CD14-positive monocyte (primary cell): ENCODE measurements around the gene AMZ1. TPM values are rescaled to one million over a fixed set of nuclear protein-coding genes. Genes with fewer than 3 reads are reported as not detected.

Experiments used
- DNase-seq, 3 donors: peaks; one replicate each; pipeline ENCODE4 v3.0.0-alpha.2; 2011 to 2022
- H2AFZ ChIP-seq: 2 replicates; pipeline ENCODE4 v1.6.0; 2012; ENCODE audit warnings: mild to moderate bottlenecking, low read depth, low read length, inconsistent platforms; ENCODE audit not compliant: insufficient read depth, poor library complexity, severe bottlenecking
- H3K27ac ChIP-seq, 2 donors: 1 replicate in 1 of 2; 2 replicates in 1 of 2; pipeline ENCODE4 v1.5.1; 2012 to 2013; ENCODE audit warnings: low read length in 2 of 2, control low read depth in 1 of 2, inconsistent platforms in 1 of 2, low read depth in 1 of 2, mild to moderate bottlenecking in 1 of 2
- H3K27me3 ChIP-seq, 2 donors: one replicate each; pipeline versions ENCODE4 v1.6.0 to v1.6.1; 2011 to 2013; ENCODE audit warnings: low read length in 2 of 2; ENCODE audit not compliant: control insufficient read depth in 2 of 2, insufficient read depth in 2 of 2
- H3K36me3 ChIP-seq, 2 donors: replicated peaks in 1 of 2; 1 replicate in 1 of 2; 2 replicates in 1 of 2; pipeline versions ENCODE4 v1.5.1 to v1.6.1; 2012 to 2013; ENCODE audit warnings: low read length in 2 of 2, control low read depth in 1 of 2, inconsistent platforms in 1 of 2, mild to moderate bottlenecking in 1 of 2; ENCODE audit not compliant: insufficient read depth in 2 of 2, control insufficient read depth in 1 of 2
- H3K4me1 ChIP-seq, 2 donors: 1 replicate in 1 of 2; 2 replicates in 1 of 2; pipeline versions ENCODE4 v1.5.1 to v1.6.1; 2012 to 2013; ENCODE audit warnings: low read length in 2 of 2, control low read depth in 1 of 2, inconsistent platforms in 1 of 2, mild to moderate bottlenecking in 1 of 2, moderate library complexity in 1 of 2; ENCODE audit not compliant: insufficient read depth in 2 of 2, control insufficient read depth in 1 of 2
- H3K4me2 ChIP-seq: replicated peaks from 2 replicates; pipeline ENCODE3; 2012; ENCODE audit warnings: low read length, moderate library complexity, mild to moderate bottlenecking; ENCODE audit not compliant: poor library complexity, severe bottlenecking; ENCODE audit errors: extremely low read depth
- H3K4me3 ChIP-seq, 3 experiments: fragments of 200-600 bp in 1 of 3; sonication (generic) in 1 of 3; replicated peaks in 1 of 3; 1 replicate in 2 of 3; 2 replicates in 1 of 3; pipeline ENCODE4 v1.5.1; 2011 to 2013; ENCODE audit warnings: low read length in 3 of 3, mild to moderate bottlenecking in 3 of 3, control low read depth in 2 of 3, low read depth in 2 of 3, inconsistent platforms in 1 of 3, moderate library complexity in 1 of 3
- H3K79me2 ChIP-seq: 2 replicates; pipeline ENCODE4 v1.6.0; 2012; ENCODE audit warnings: mild to moderate bottlenecking, control low read depth, inconsistent platforms, low read length, moderate library complexity; ENCODE audit not compliant: insufficient read depth
- H3K9ac ChIP-seq: 2 replicates; pipeline ENCODE4 v1.6.0; 2017; ENCODE audit warnings: low read length, mild to moderate bottlenecking; ENCODE audit not compliant: insufficient read depth, poor library complexity, severe bottlenecking
- H3K9me3 ChIP-seq, 2 donors: replicated peaks in 1 of 2; 1 replicate in 1 of 2; 2 replicates in 1 of 2; pipeline versions ENCODE4 v1.5.1 to v1.6.1; 2012 to 2013; ENCODE audit warnings: low read length in 2 of 2, control low read depth in 1 of 2; ENCODE audit not compliant: control insufficient read depth in 1 of 2, insufficient read depth in 1 of 2
- H4K20me1 ChIP-seq: 2 replicates; pipeline ENCODE4 v1.6.0; 2012; ENCODE audit warnings: mild to moderate bottlenecking, low read length, control low read depth, moderate library complexity; ENCODE audit not compliant: insufficient read depth
- H3K27ac Mint-ChIP-seq, 7 donors: one replicate each; pipeline ENCODE4 v1.8.0; 2020; ENCODE audit warnings: mild to moderate bottlenecking in 7 of 7, mixed read lengths in 7 of 7, moderate library complexity in 6 of 7, inconsistent platforms in 2 of 7
- H3K27me3 Mint-ChIP-seq, 3 donors: one replicate each; pipeline ENCODE4 v1.8.0; 2021 to 2022; ENCODE audit warnings: low read depth in 3 of 3, mild to moderate bottlenecking in 3 of 3, mixed read lengths in 3 of 3, moderate library complexity in 3 of 3, inconsistent platforms in 1 of 3
- H3K36me3 Mint-ChIP-seq, 2 donors: one replicate each; pipeline ENCODE4 v1.8.0; 2020; ENCODE audit warnings: mixed read lengths in 2 of 2, inconsistent platforms in 1 of 2, mild to moderate bottlenecking in 1 of 2
- H3K4me1 Mint-ChIP-seq: one replicate; pipeline ENCODE4 v1.8.0; 2020; ENCODE audit warnings: mild to moderate bottlenecking, mixed read lengths
- H3K4me3 Mint-ChIP-seq, 2 donors: one replicate each; pipeline ENCODE4 v1.8.0; 2020; ENCODE audit warnings: mild to moderate bottlenecking in 2 of 2, mixed read lengths in 2 of 2, moderate library complexity in 1 of 2
- H3K9me3 Mint-ChIP-seq, 7 donors: one replicate each; pipeline ENCODE4 v1.8.0; 2020 to 2022; ENCODE audit warnings: mixed read lengths in 7 of 7, mild to moderate bottlenecking in 6 of 7, moderate library complexity in 6 of 7, inconsistent platforms in 2 of 7
- WGBS: methylation state at CpG from one replicate; pipeline ENCODE4 v1.1.5; 2013; ENCODE audit warnings: missing lambda C conversion rate; ENCODE audit not compliant: insufficient coverage; 5-methylcytosine and 5-hydroxymethylcytosine counted together
- intact Hi-C, 2 donors: fragments of 100-400 bp; cut with micrococcal nuclease; formaldehyde crosslinking; loops; one replicate each; pipeline versions ENCODE4 v1.15.0 to v1.15.1; 2023
- polyA plus RNA-seq, 3 donors: library from polyadenylated mRNA; depleted of rRNA in 1 of 3; unstranded in 2 of 3; stranded (reverse) in 1 of 3; fragments of 300-500 nt in 2 of 3; fragments of >200 nt in 1 of 3; fragmentation: Illumina TruSeq in 2 of 3; gene quantifications; 1 replicate in 2 of 3; 2 replicates in 1 of 3; pipeline ENCODE4 v1.2.3, GENCODE V29; 2012 to 2021
- TF ChIP-seq, protein P1 (sequence below): fragments of 200-600 bp; IDR thresholded peaks from one replicate; pipeline ENCODE4 v1.8.0; 2022; ENCODE audit warnings: antibody characterized with exemption, mild to moderate bottlenecking

Gene AMZ1
- polyA plus RNA-seq, 3 donors, result 0.09 to 0.25 (median 0.14) TPM

- peak overlapping the region in 2 of 7 donors; percentile 11 to 12 for H3K27ac Mint-ChIP-seq
- TF ChIP-seq, protein P1, sequence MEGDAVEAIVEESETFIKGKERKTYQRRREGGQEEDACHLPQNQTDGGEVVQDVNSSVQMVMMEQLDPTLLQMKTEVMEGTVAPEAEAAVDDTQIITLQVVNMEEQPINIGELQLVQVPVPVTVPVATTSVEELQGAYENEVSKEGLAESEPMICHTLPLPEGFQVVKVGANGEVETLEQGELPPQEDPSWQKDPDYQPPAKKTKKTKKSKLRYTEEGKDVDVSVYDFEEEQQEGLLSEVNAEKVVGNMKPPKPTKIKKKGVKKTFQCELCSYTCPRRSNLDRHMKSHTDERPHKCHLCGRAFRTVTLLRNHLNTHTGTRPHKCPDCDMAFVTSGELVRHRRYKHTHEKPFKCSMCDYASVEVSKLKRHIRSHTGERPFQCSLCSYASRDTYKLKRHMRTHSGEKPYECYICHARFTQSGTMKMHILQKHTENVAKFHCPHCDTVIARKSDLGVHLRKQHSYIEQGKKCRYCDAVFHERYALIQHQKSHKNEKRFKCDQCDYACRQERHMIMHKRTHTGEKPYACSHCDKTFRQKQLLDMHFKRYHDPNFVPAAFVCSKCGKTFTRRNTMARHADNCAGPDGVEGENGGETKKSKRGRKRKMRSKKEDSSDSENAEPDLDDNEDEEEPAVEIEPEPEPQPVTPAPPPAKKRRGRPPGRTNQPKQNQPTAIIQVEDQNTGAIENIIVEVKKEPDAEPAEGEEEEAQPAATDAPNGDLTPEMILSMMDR, result peak; percentile 22
- Histone ChIP-seq H3K79me2 (peaks cover 3% of the 10 kb centered on the region), H3K27ac (no peak overlapping the region), H3K36me3 (peaks cover 62 to 82% of the 10 kb centered on the region in 2 donors), H2AFZ (no peak overlapping the region), H3K27me3 (no peaks in the 10 kb centered on the region), H3K4me3 (no peak overlapping the region), H3K9me3 (no peaks in the 10 kb centered on the region), H3K4me2 (no peak overlapping the region), H3K9ac (no peak overlapping the region), H3K4me1 (peaks cover 18 to 23% of the 10 kb centered on the region in 2 donors), H4K20me1 (peaks cover 68% of the 10 kb centered on the region)
- no peaks in the 10 kb centered on the region for H3K9me3 Mint-ChIP-seq
- no peak overlapping the region for H3K4me3 Mint-ChIP-seq
- no peak for DNase-seq
- H3K27me3 Mint-ChIP-seq, result peaks cover 0 to 2% (median 1%) of the 10 kb centered on the region in 3 donors
- intact Hi-C loops, result no loop called here
- H3K4me1 Mint-ChIP-seq, result peaks cover 7% of the 10 kb centered on the region
- H3K36me3 Mint-ChIP-seq, result peaks cover 54 to 83% of the 10 kb centered on the region in 2 donors
- WGBS, result 91% methylated on average over 11 of the region's 15 CpGs
These were observed 36.7 kb upstream of the AMZ1 start for GRCh38 chr7:2651336-2651735.

DNA sequence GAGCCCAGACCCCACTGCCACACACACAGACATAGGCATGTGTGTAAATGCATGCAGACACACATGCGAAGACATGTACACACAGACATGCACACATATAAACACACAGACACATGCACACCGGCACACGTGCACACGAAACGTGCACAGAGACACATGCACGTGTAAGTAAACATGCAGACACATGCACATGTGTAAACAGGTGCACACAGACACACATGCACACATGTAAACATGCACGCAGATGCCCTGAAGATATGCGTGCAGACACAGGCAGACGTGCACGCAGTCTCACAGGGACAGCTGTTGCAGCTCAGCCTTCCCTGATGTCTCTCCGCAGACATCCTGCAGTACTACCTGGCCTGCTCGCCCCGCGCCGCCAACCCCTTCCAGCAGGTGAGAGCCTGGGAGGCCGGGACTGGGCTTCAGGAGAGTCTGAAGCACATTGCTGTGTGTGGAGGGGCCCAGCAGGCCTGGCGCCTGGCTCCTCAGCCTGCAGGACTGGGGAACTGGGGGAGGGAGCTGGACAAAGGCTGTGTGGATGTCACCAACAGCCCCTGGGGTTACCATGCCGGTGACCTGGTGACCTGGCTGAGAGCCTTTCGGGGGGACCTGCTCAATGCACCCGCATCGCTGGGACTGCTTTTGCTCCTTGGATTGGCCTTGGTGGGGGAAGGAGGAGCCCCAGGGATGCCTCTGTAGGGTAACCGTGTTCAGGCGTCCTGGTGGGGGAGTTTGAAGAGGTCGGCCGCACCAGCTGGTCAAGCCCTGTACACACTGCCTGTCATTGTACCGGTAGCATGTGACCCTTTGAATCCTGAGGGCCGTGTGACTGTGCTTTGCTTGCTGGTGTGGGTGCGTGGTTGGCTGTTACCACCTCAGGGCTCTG, 35.9 kb upstream of the AMZ1 start:
- H3K9me3 ChIP-seq, result no peaks in the 10 kb centered on the region
- TF ChIP-seq, protein P1, result no peak
- intact Hi-C loops, result no loop called here
- no peak overlapping the region for H3K9ac ChIP-seq
- H3K4me1 ChIP-seq, result peaks cover 12 to 15% of the 10 kb centered on the region in 2 donors
- no peak overlapping the region for H3K4me2 ChIP-seq
- no peak overlapping the region for H3K4me3 ChIP-seq
- H3K27me3 ChIP-seq, result no peaks in the 10 kb centered on the region
- Mint-ChIP-seq H3K27ac (peak overlapping the region in 2 of 7 donors; percentile 35 to 64), H3K36me3 (peaks cover 59 to 89% of the 10 kb centered on the region in 2 donors), H3K4me3 (no peak overlapping the region), H3K9me3 (peaks cover 0 to under 1% (median 0%) of the 10 kb centered on the region in 7 donors), H3K27me3 (peaks cover 0 to 2% (median 1%) of the 10 kb centered on the region in 3 donors), H3K4me1 (peaks cover 5% of the 10 kb centered on the region)
- H3K79me2 ChIP-seq, result no peaks in the 10 kb centered on the region
- no peak for DNase-seq
- peaks cover 69 to 89% of the 10 kb centered on the region in 2 donors for H3K36me3 ChIP-seq
- no peak overlapping the region for H3K27ac ChIP-seq
- H4K20me1 ChIP-seq, result peaks cover 70% of the 10 kb centered on the region
- WGBS, result 94% methylated on average over 28 of the region's 28 CpGs
- no peak overlapping the region for H2AFZ ChIP-seq
